Measurements from ENCODE around the gene STARD3. TPM values are rescaled to one million over a fixed set of nuclear protein-coding genes. Genes with fewer than 3 reads are reported as not detected.
A peak's percentile ranks its signal among the peaks of the same experiment; 100 is the strongest.

Gene STARD3
- total and polyA plus RNA-seq, 2 of the 13 experiments (the other 11 are each of a cell fraction or from before 2014, with no cell fraction given) = 34.6 to 100 TPM

GRCh38 chr17:39702901-39703893, 66.3 kb downstream of the STARD3 start (continued):
- TF ChIP-seq ZNF512B (CRISPR knock-in tag; IDR thresholded peaks at IDR 0.05; ENCODE audit: borderline replicate concordance) (0 out of 2 replicates have a peak, but pooled peaks have one; percentile 28), CBX2 (IDR thresholded peaks at IDR 0.05; ENCODE audit: low read depth, low read length) (no peak), CBX2 (CRISPR knock-in tag; IDR thresholded peaks at IDR 0.05; ENCODE audit: low read depth) (no peak), RORA (CRISPR knock-in tag; IDR thresholded peaks at IDR 0.05) (no peak), CBX5 (CRISPR knock-in tag; IDR thresholded peaks at IDR 0.05; ENCODE audit: borderline replicate concordance) (no peak), ZNF749 (CRISPR knock-in tag; IDR thresholded peaks at IDR 0.05; ENCODE audit: borderline replicate concordance) (no peak), SRY (CRISPR knock-in tag; IDR thresholded peaks at IDR 0.05) (peak; percentile 83; the same call in 1 of the 2 replicates), HOXA7 (CRISPR knock-in tag; IDR thresholded peaks at IDR 0.05) (no peak), RFX3 (CRISPR knock-in tag; IDR thresholded peaks at IDR 0.05) (no peak), TBX3 (IDR thresholded peaks at IDR 0.05; ENCODE audit: borderline replicate concordance) (peak; percentile 83; the same call in 1 of the 2 replicates), ZNF138 (CRISPR knock-in tag; IDR thresholded peaks at IDR 0.05; ENCODE audit: low read depth) (no peak), SIX1 (CRISPR knock-in tag; IDR thresholded peaks at IDR 0.05; ENCODE audit: borderline replicate concordance) (no peak), RAD21 (CRISPR knock-in tag; IDR thresholded peaks at IDR 0.05) (no peak), GRHL1 (CRISPR knock-in tag; conservative IDR thresholded peaks at IDR 0.05) (no peak; the same call in 1 of the 2 replicates), SOX6 (IDR thresholded peaks at IDR 0.05) (no peak), SOX6 (CRISPR knock-in tag; IDR thresholded peaks at IDR 0.05) (peak; percentile 82), MTF2 (CRISPR knock-in tag; IDR thresholded peaks at IDR 0.05; ENCODE audit: borderline replicate concordance) (no peak), ATF5 (CRISPR knock-in tag; IDR thresholded peaks at IDR 0.05; ENCODE audit: low read depth) (0 out of 2 replicates have a peak, but pooled peaks have one; percentile 82), ZNF17 (CRISPR knock-in tag; IDR thresholded peaks at IDR 0.05) (no peak), ZNF549 (CRISPR knock-in tag; IDR thresholded peaks at IDR 0.05) (no peak), ZNF224 (CRISPR knock-in tag; IDR thresholded peaks at IDR 0.05) (no peak), DNMT3B (CRISPR knock-in tag; conservative IDR thresholded peaks at IDR 0.05) (no peak; the same call in 1 of the 2 replicates), HNRNPL (IDR thresholded peaks at IDR 0.05; ENCODE audit: low read depth, low read length) (no peak)

Data from HepG2 (cell line).